HepG2 (cell line): ENCODE data around the gene TJAP1. TPM values are rescaled to one million over a fixed set of nuclear protein-coding genes. Genes with fewer than 3 reads are reported as not detected.

ENCODE experiments used
- NFIC ChIP-seq: IDR thresholded peaks from 2 replicates; pipeline ENCODE4 v1.6.1; 2012; ENCODE audit warnings: mild to moderate bottlenecking, low read length, inconsistent platforms
- ZFP36L1 ChIP-seq: sonication (generic); formaldehyde crosslinking; IDR thresholded peaks from 2 replicates; pipeline ENCODE4 v1.8.0; 2022; ENCODE audit warnings: mild to moderate bottlenecking, missing genetic modification reagents, moderate library complexity
- ZFP90 ChIP-seq: sonication (generic); formaldehyde crosslinking; IDR thresholded peaks from 2 replicates; pipeline ENCODE4 v1.8.0; 2022; ENCODE audit warnings: missing genetic modification reagents, mild to moderate bottlenecking, inconsistent platforms, borderline replicate concordance
- ZNF280D ChIP-seq: sonication (generic); formaldehyde crosslinking; IDR thresholded peaks from 2 replicates; pipeline ENCODE4 v1.5.1; 2020; ENCODE audit warnings: mild to moderate bottlenecking, missing genetic modification reagents
- ZNF407 ChIP-seq: sonication (generic); formaldehyde crosslinking; IDR thresholded peaks from one replicate; pipeline ENCODE4 v1.5.1; 2020; ENCODE audit warnings: mild to moderate bottlenecking, missing genetic modification reagents; ENCODE audit errors: not compliant biosample characterization
- polyA plus RNA-seq, 8 experiments: library from polyadenylated mRNA; depleted of rRNA in 3 of 8; stranded (reverse) in 7 of 8; unstranded in 1 of 8; fragments of >200 nt; fragmentation: Illumina TruSeq in 4 of 8; extraction: Trizol in 4 of 8; gene quantifications; 2 replicates each; pipeline versions ENCODE4 v1.2.1 to v1.2.3, GENCODE V29; 2011 to 2016; ENCODE audit warnings: low read depth in 4 of 8, missing spikeins in 1 of 8, mixed read lengths in 1 of 8; ENCODE audit not compliant: insufficient read depth in 1 of 8
- total RNA-seq, 5 experiments: library from RNA; depleted of rRNA; stranded (reverse); fragments of >200 nt; fragmentation: Illumina TruSeq; extraction: Trizol; gene quantifications; 2 replicates each; pipeline ENCODE4 v1.2.3, GENCODE V29; 2016; ENCODE audit warnings: low read depth in 1 of 5
- TF ChIP-seq, protein P1 (sequence below): sonication (generic); formaldehyde crosslinking; IDR thresholded peaks from 2 replicates; pipeline ENCODE4 v1.4.0; 2020; ENCODE audit warnings: mild to moderate bottlenecking, missing genetic modification reagents
- TF ChIP-seq, protein P2 (sequence below): sonication (generic); IDR thresholded peaks from 2 replicates; pipeline ENCODE4 v1.6.1; 2016; ENCODE audit warnings: low read depth, borderline replicate concordance

Gene TJAP1
- total and polyA plus RNA-seq, 2 of the 13 experiments (the other 11 are each of a cell fraction or from before 2014, with no cell fraction given), result 15.7 to 41.6 TPM

GRCh38 chr6:43488667-43489276 is 11.4 kb downstream of the TJAP1 start (continued):
- peak; percentile 90 for TF ChIP-seq ZNF407 (CRISPR knock-in tag)
- peak; percentile 51; the same call in 1 of the 2 replicates for TF ChIP-seq ZFP90
- TF ChIP-seq ZNF280D (CRISPR knock-in tag), result peak; percentile 74; the same call in 1 of the 2 replicates
- TF ChIP-seq, protein P1, sequence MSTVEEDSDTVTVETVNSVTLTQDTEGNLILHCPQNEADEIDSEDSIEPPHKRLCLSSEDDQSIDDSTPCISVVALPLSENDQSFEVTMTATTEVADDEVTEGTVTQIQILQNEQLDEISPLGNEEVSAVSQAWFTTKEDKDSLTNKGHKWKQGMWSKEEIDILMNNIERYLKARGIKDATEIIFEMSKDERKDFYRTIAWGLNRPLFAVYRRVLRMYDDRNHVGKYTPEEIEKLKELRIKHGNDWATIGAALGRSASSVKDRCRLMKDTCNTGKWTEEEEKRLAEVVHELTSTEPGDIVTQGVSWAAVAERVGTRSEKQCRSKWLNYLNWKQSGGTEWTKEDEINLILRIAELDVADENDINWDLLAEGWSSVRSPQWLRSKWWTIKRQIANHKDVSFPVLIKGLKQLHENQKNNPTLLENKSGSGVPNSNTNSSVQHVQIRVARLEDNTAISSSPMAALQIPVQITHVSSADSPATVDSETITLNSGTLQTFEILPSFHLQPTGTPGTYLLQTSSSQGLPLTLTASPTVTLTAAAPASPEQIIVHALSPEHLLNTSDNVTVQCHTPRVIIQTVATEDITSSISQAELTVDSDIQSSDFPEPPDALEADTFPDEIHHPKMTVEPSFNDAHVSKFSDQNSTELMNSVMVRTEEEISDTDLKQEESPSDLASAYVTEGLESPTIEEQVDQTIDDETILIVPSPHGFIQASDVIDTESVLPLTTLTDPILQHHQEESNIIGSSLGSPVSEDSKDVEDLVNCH, result no peak
- peak; percentile 41; the same call in 1 of the 2 replicates for TF ChIP-seq NFIC
- TF ChIP-seq ZFP36L1, result peak; percentile 81
- TF ChIP-seq, protein P2, sequence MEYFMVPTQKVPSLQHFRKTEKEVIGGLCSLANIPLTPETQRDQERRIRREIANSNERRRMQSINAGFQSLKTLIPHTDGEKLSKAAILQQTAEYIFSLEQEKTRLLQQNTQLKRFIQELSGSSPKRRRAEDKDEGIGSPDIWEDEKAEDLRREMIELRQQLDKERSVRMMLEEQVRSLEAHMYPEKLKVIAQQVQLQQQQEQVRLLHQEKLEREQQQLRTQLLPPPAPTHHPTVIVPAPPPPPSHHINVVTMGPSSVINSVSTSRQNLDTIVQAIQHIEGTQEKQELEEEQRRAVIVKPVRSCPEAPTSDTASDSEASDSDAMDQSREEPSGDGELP, result peak; percentile 46; the same call in 1 of the 2 replicates
